ENCODE data around the gene MORF4L2. TPM values are rescaled to one million over a fixed set of nuclear protein-coding genes. Genes with fewer than 3 reads are reported as not detected.

MORF4L2 gene
- polyA plus RNA-seq, 1 of the 3 experiments (the other 2 are of a cell fraction) = 221 TPM

DNA sequence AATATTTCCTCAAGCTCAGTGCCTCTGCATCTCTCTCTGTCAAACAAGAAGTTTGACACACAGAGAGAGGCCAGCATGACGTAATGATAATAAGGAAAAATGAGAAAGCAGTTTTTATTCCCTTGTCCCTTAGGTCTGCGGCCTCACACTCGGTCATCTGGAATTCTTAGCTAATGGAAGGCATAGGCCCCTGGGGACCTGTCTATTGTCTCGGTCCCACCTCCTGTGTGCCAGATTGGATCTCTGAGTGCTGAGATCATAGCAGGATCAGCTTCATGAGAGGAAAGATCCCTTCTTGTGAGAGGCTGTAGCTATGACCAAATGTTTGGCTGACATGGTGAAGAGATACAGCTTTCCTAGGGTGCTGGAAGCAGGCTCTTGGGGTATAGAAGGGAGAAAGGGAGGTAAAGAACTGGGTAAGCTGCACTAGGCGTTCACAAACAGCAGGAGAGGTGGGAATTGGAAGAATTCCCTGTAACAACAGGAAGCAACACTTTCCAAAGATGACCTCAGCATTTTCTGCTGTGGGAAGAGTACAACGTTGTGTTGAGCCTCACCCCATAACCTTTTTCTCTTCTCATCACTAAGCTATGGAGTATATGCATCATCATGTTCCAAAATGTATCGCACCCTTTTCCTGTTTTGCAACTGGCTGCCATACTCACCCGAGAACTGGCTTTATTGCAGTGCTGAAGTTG lies 44.4 kb upstream of the MORF4L2 start:
- WGBS (ENCODE audit: low lambda C conversion rate) = 26% methylated on average over 8 of the region's 8 CpGs
- DNase-seq = no peak
- TF ChIP-seq EZH2phosphoT487 (IDR thresholded peaks at IDR 0.05; ENCODE audit: borderline replicate concordance, low read depth) = no peak
- TF ChIP-seq, protein P1, sequence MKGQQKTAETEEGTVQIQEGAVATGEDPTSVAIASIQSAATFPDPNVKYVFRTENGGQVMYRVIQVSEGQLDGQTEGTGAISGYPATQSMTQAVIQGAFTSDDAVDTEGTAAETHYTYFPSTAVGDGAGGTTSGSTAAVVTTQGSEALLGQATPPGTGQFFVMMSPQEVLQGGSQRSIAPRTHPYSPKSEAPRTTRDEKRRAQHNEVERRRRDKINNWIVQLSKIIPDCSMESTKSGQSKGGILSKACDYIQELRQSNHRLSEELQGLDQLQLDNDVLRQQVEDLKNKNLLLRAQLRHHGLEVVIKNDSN (IDR thresholded peaks at IDR 0.05; ENCODE audit: borderline replicate concordance, low read depth) = no peak
- TF ChIP-seq, protein P2, sequence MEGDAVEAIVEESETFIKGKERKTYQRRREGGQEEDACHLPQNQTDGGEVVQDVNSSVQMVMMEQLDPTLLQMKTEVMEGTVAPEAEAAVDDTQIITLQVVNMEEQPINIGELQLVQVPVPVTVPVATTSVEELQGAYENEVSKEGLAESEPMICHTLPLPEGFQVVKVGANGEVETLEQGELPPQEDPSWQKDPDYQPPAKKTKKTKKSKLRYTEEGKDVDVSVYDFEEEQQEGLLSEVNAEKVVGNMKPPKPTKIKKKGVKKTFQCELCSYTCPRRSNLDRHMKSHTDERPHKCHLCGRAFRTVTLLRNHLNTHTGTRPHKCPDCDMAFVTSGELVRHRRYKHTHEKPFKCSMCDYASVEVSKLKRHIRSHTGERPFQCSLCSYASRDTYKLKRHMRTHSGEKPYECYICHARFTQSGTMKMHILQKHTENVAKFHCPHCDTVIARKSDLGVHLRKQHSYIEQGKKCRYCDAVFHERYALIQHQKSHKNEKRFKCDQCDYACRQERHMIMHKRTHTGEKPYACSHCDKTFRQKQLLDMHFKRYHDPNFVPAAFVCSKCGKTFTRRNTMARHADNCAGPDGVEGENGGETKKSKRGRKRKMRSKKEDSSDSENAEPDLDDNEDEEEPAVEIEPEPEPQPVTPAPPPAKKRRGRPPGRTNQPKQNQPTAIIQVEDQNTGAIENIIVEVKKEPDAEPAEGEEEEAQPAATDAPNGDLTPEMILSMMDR (IDR thresholded peaks at IDR 0.05) = no peak
- TF ChIP-seq, protein P3, sequence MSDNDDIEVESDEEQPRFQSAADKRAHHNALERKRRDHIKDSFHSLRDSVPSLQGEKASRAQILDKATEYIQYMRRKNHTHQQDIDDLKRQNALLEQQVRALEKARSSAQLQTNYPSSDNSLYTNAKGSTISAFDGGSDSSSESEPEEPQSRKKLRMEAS (IDR thresholded peaks at IDR 0.05; ENCODE audit: low read depth) = no peak
- no peak for TF ChIP-seq NFIC (IDR thresholded peaks at IDR 0.05; ENCODE audit: borderline replicate concordance)
- TF ChIP-seq FOXJ3 (CRISPR knock-in tag; IDR thresholded peaks at IDR 0.05) = no peak
- no peak for TF ChIP-seq ELF1 (IDR thresholded peaks at IDR 0.05)
- no peak for TF ChIP-seq FOSL2 (IDR thresholded peaks at IDR 0.05; ENCODE audit: borderline replicate concordance, low read depth)
- H3F3A ChIP-seq (replicated peaks; ENCODE audit: insufficient read depth) = no peaks in the 10 kb centered on the region
- no peak overlapping the region for H3K9ac ChIP-seq
- no peaks in the 10 kb centered on the region; the same call in 1 of the 2 replicates for H3K27me3 ChIP-seq (ENCODE audit: insufficient read depth)
- H3K4me2 ChIP-seq = no peak overlapping the region
- no peaks in the 10 kb centered on the region for H3K9me2 ChIP-seq
- peaks cover 0 to 4% of the 10 kb centered on the region in 2 experiments; a peak in 1 of 4 replicates for H3K4me1 ChIP-seq (ENCODE audit: control insufficient read depth in 1 of 2, insufficient read depth in 2 of 2, low read depth in 1 of 2, low read length in 1 of 2)
- no peaks in the 10 kb centered on the region for H3K36me3 ChIP-seq (replicated peaks in 1 of 2; ENCODE audit: control insufficient read depth in 1 of 2, insufficient read depth in 2 of 2, low read length in 1 of 2)
- no peak overlapping the region for H2AFZ ChIP-seq (ENCODE audit: low read depth)
- no peaks in the 10 kb centered on the region for H4K20me1 ChIP-seq (ENCODE audit: insufficient read depth)
- peak overlapping the region in 1 of 2 experiments; percentile 18; a peak in 1 of 4 replicates for H3K27ac ChIP-seq (ENCODE audit: low read depth in 2 of 2, low read length in 1 of 2)
- CTCF ChIA-PET = interaction anchor here (0.9 to 1.4 kb wide), 4 partner anchors 20 to 43 kb away, joined by 3 read pairs; partner anchors contain the start of gene TMEM31
- H3K9me3 ChIP-seq = no peaks in the 10 kb centered on the region
- POLR2A ChIA-PET = no interaction called here
- no peaks in the 10 kb centered on the region for H3K79me2 ChIP-seq (ENCODE audit: insufficient read depth)
- H3K4me3 ChIP-seq (ENCODE audit: low read depth in 2 of 2, low read length in 1 of 2) = no peak overlapping the region

DNA sequence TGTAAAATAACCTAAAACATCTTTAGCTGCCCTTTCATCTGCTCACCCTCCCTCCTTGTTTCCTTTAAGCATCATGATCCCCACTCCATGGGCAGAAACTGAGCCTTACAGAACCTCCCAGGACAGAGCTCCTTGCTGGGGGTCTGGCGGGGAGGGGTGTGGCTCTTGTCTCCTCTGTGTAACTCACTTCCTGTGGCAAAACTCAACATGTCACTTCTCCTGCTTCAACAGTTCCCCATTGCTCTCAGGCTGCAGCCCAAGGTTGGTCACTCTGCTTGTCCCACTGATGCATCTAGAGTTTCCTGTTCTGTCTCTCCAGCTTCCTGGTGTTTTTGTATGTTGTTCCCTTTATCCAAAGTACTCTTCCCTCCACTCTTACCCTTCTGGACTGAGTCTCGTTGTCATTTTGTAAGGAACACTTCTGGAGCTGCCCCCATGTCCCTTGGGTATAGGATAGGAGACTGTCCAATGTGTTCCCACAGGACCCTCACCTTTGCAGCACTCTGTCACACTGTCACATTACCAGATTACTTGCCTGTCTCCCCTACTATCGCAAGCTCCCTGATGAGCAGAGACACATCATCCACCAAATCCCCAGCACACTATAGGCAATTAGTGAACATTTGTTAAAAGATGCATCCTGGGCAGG lies 43.8 kb upstream of the MORF4L2 start:
- no peak overlapping the region for H3K9ac ChIP-seq
- WGBS (ENCODE audit: low lambda C conversion rate) = 41% methylated on average over 3 of the region's 3 CpGs
- TF ChIP-seq FOXJ3 (CRISPR knock-in tag; IDR thresholded peaks at IDR 0.05) (no peak), NRF1 (IDR thresholded peaks at IDR 0.05; ENCODE audit: low read depth, low read length) (no peak), YY1 (IDR thresholded peaks at IDR 0.05; ENCODE audit: low read depth) (no peak), RFX5 (IDR thresholded peaks at IDR 0.05; ENCODE audit: low read length) (no peak), FOXM1 (IDR thresholded peaks at IDR 0.05; ENCODE audit: low read depth) (no peak), RXRA (IDR thresholded peaks at IDR 0.05; ENCODE audit: borderline replicate concordance, low read depth) (no peak), EZH2phosphoT487 (IDR thresholded peaks at IDR 0.05; ENCODE audit: borderline replicate concordance, low read depth) (no peak), RCOR1 (IDR thresholded peaks at IDR 0.05; ENCODE audit: low read length) (no peak), RAD21 (IDR thresholded peaks at IDR 0.05; ENCODE audit: low read length) (no peak), MEF2A (IDR thresholded peaks at IDR 0.05; ENCODE audit: borderline replicate concordance, low read depth) (no peak), TAF1 (IDR thresholded peaks at IDR 0.05; ENCODE audit: borderline replicate concordance, low read depth, low read length) (no peak)
- TF ChIP-seq, protein P4, sequence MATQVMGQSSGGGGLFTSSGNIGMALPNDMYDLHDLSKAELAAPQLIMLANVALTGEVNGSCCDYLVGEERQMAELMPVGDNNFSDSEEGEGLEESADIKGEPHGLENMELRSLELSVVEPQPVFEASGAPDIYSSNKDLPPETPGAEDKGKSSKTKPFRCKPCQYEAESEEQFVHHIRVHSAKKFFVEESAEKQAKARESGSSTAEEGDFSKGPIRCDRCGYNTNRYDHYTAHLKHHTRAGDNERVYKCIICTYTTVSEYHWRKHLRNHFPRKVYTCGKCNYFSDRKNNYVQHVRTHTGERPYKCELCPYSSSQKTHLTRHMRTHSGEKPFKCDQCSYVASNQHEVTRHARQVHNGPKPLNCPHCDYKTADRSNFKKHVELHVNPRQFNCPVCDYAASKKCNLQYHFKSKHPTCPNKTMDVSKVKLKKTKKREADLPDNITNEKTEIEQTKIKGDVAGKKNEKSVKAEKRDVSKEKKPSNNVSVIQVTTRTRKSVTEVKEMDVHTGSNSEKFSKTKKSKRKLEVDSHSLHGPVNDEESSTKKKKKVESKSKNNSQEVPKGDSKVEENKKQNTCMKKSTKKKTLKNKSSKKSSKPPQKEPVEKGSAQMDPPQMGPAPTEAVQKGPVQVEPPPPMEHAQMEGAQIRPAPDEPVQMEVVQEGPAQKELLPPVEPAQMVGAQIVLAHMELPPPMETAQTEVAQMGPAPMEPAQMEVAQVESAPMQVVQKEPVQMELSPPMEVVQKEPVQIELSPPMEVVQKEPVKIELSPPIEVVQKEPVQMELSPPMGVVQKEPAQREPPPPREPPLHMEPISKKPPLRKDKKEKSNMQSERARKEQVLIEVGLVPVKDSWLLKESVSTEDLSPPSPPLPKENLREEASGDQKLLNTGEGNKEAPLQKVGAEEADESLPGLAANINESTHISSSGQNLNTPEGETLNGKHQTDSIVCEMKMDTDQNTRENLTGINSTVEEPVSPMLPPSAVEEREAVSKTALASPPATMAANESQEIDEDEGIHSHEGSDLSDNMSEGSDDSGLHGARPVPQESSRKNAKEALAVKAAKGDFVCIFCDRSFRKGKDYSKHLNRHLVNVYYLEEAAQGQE (IDR thresholded peaks at IDR 0.05; ENCODE audit: low read depth, low read length) = no peak
- TF ChIP-seq, protein P1 (IDR thresholded peaks at IDR 0.05; ENCODE audit: borderline replicate concordance, low read depth) = no peak

More for the DNA sequence above, 43.8 kb upstream of the MORF4L2 start:
- Histone ChIP-seq H3K4me1 (ENCODE audit: control insufficient read depth in 1 of 2, insufficient read depth in 2 of 2, low read depth in 1 of 2, low read length in 1 of 2) (peaks cover 0 to 4% of the 10 kb centered on the region in 2 experiments; a peak in 1 of 4 replicates), H3K27ac (ENCODE audit: low read depth in 2 of 2, low read length in 1 of 2) (peak overlapping the region in 1 of 2 experiments; percentile 18; a peak in 1 of 4 replicates), H3K79me2 (ENCODE audit: insufficient read depth) (no peaks in the 10 kb centered on the region), H3K36me3 (replicated peaks in 1 of 2; ENCODE audit: control insufficient read depth in 1 of 2, insufficient read depth in 2 of 2, low read length in 1 of 2) (no peaks in the 10 kb centered on the region), H3K9me3 (no peaks in the 10 kb centered on the region), H3K4me2 (no peak overlapping the region), H3K9me2 (no peaks in the 10 kb centered on the region), H3K4me3 (ENCODE audit: low read depth in 2 of 2, low read length in 1 of 2) (no peak overlapping the region), H3F3A (replicated peaks; ENCODE audit: insufficient read depth) (no peaks in the 10 kb centered on the region), H3K27me3 (ENCODE audit: insufficient read depth) (no peaks in the 10 kb centered on the region; the same call in 1 of the 2 replicates), H4K20me1 (ENCODE audit: insufficient read depth) (no peaks in the 10 kb centered on the region), H2AFZ (ENCODE audit: low read depth) (0 out of 2 replicates have a peak overlapping the region, but pooled peaks have one; percentile 43)
- ChIA-PET CTCF (interaction anchor here (1.1 to 1.2 kb wide), 3 partner anchors 18 to 42 kb away, joined by 3 read pairs; partner anchors contain the start of gene TMEM31), POLR2A (no interaction called here)
- DNase-seq = no peak
